RWPE2 (cell line): ENCODE results near the gene DNAJC4.

ENCODE experiments used
- ATAC-seq: fragments of 200-7000 bp; cut with Tn5 transposase; 3 replicates; pipeline ENCODE4 v1.9.1; 2021; ENCODE audit warnings: low read depth
- DNase-seq: peaks from one replicate; pipeline ENCODE4 v3.0.0-alpha.2; 2020; ENCODE audit warnings: low spot score
- H3K27ac ChIP-seq: fragments of 450-650 bp; 2 replicates; pipeline ENCODE4 v1.5.1; 2017; ENCODE audit warnings: mild to moderate bottlenecking; ENCODE audit not compliant: poor library complexity, severe bottlenecking
- H3K27me3 ChIP-seq: fragments of 250-450 bp; sonication (Bioruptor Pico); 2 replicates; pipeline ENCODE4 v1.5.1; 2021; ENCODE audit warnings: mild to moderate bottlenecking, moderate library complexity; ENCODE audit not compliant: insufficient read depth, poor library complexity, severe bottlenecking
- H3K36me3 ChIP-seq: fragments of 250-450 bp; sonication (Bioruptor Pico); 2 replicates; pipeline ENCODE4 v1.5.1; 2020; ENCODE audit warnings: low read depth, mild to moderate bottlenecking, moderate library complexity
- H3K4me1 ChIP-seq: fragments of 250-450 bp; sonication (Bioruptor Pico); 2 replicates; pipeline ENCODE4 v1.5.1; 2021; ENCODE audit warnings: mild to moderate bottlenecking, moderate library complexity; ENCODE audit not compliant: insufficient read depth, poor library complexity, severe bottlenecking
- H3K4me3 ChIP-seq: fragments of 250-450 bp; sonication (Bioruptor Pico); 2 replicates; pipeline ENCODE4 v1.5.1; 2021; ENCODE audit warnings: mild to moderate bottlenecking, moderate library complexity; ENCODE audit not compliant: severe bottlenecking
- H3K9me3 ChIP-seq: fragments of 250-450 bp; sonication (Bioruptor Pico); 2 replicates; pipeline ENCODE4 v1.5.1; 2021; ENCODE audit warnings: mild to moderate bottlenecking, moderate library complexity; ENCODE audit not compliant: severe bottlenecking
- TF ChIP-seq, protein P1 (sequence below): fragments of 450-650 bp; IDR thresholded peaks from one replicate; pipeline ENCODE4 v1.5.1; 2017; ENCODE audit warnings: mild to moderate bottlenecking, moderate library complexity; ENCODE audit not compliant: poor library complexity, severe bottlenecking

The DNAJC4 gene

DNA sequence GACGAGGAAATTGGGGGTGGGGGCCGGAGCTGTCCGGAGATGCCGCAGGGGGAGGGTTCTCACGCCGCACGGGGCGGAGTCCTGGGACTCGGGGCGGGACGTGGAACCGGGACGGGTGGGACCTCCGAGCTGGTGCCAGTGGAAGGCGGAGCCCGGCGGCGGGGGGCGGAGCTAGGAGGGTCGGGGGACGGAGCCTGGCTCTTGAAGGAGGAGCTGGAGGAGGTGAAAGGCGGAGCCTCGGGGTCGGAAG is 10.8 kb downstream of the DNAJC4 start:
- DNase-seq (peak; percentile 98), ATAC-seq (peak; percentile 59)
- no peaks in the 10 kb centered on the region for H3K9me3 ChIP-seq
- H3K27me3 ChIP-seq, result no peaks in the 10 kb centered on the region
- peak overlapping the region; percentile 98 for H3K27ac ChIP-seq
- peak overlapping the region; percentile 59 for H3K4me3 ChIP-seq
- peaks cover 37% of the 10 kb centered on the region for H3K36me3 ChIP-seq
- TF ChIP-seq, protein P1, sequence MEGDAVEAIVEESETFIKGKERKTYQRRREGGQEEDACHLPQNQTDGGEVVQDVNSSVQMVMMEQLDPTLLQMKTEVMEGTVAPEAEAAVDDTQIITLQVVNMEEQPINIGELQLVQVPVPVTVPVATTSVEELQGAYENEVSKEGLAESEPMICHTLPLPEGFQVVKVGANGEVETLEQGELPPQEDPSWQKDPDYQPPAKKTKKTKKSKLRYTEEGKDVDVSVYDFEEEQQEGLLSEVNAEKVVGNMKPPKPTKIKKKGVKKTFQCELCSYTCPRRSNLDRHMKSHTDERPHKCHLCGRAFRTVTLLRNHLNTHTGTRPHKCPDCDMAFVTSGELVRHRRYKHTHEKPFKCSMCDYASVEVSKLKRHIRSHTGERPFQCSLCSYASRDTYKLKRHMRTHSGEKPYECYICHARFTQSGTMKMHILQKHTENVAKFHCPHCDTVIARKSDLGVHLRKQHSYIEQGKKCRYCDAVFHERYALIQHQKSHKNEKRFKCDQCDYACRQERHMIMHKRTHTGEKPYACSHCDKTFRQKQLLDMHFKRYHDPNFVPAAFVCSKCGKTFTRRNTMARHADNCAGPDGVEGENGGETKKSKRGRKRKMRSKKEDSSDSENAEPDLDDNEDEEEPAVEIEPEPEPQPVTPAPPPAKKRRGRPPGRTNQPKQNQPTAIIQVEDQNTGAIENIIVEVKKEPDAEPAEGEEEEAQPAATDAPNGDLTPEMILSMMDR, result no peak
- H3K4me1 ChIP-seq, result peaks cover 14% of the 10 kb centered on the region

DNA sequence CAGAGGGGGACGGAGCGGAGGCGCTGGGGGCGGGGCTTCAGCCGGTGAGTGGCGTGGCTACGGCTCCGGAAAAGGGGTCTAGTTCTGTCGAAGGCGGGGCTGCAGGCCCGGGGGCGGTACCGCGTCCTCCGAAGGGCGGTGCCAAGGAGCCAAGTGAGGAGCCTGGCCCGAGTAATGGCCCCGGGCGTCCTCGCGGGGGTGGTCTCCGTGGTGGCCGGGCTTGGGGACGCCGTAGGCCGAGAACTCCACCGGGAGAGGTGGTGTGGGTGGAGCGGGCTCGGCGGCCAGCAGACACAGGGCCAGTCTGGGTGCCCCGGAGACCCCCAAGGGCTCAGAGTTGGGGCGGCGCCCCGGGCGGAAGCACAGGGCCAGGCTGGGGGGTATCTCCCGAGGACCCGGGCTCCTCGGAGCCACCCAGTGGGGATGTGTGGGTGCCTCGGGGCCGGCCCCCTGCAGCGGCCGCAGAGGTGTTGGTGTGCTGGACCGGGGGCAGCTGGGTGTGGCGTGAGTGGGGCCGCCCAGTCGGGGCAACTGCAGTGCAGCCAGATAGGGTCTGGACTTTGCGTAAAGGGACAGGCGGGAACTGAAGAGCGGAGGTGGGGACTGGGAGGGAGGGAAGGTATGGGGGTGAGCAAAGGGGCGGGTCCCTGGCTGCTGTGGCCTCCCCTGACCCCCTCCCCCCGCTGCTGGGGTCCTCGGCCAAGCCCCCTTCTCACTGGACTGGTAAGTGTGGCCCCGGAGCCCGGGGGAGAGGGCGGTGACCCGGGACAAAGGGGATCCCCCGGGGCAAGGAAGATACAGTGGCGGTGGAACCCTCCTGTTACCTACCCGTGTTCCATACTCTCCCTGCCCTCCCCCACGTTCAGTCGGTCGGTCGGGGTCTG is 11.4 kb downstream of the DNAJC4 start:
- Histone ChIP-seq H3K36me3 (peaks cover 37% of the 10 kb centered on the region), H3K9me3 (no peaks in the 10 kb centered on the region), H3K27ac (peak overlapping the region; percentile 98), H3K4me3 (peak overlapping the region; percentile 59), H3K4me1 (peaks cover 14% of the 10 kb centered on the region), H3K27me3 (no peaks in the 10 kb centered on the region)
- TF ChIP-seq, protein P1, result no peak
- DNase-seq, result no peak
- peak; percentile 11 for ATAC-seq

DNA sequence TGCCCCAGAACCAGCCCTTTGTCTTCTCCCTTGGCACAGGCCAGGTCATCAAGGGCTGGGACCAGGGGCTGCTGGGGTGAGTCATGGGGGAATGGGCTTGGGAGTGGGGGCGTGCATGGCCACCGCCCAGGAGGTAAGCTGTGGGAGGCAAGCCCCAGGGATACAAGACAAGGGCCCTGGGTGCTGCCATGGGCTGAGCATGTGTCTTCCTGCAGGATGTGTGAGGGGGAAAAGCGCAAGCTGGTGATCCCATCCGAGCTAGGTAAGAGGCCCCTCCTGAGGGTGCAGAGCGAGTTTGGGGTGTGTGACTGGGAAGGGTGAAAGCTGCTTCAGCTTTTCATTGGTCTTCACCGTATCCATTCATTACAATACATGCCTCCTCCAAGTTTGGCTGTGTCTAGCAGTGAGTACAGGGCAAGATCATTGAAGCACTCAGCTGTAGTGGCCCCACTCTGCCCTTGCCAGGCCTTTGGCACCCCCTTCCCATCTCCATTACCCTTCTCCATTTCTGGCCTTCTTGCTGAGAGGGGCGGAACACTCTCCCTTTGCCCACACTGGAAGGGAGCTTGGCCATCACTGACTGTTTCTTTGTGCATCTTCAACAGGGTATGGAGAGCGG is 13.0 kb downstream of the DNAJC4 start:
- no peak overlapping the region for H3K4me3 ChIP-seq
- peak overlapping the region; percentile 98 for H3K27ac ChIP-seq
- no peaks in the 10 kb centered on the region for H3K9me3 ChIP-seq
- ATAC-seq (no peak), DNase-seq (no peak)
- TF ChIP-seq, protein P1, result no peak
- peaks cover 14% of the 10 kb centered on the region for H3K4me1 ChIP-seq
- H3K36me3 ChIP-seq, result peaks cover 36% of the 10 kb centered on the region
- H3K27me3 ChIP-seq, result no peaks in the 10 kb centered on the region

DNA sequence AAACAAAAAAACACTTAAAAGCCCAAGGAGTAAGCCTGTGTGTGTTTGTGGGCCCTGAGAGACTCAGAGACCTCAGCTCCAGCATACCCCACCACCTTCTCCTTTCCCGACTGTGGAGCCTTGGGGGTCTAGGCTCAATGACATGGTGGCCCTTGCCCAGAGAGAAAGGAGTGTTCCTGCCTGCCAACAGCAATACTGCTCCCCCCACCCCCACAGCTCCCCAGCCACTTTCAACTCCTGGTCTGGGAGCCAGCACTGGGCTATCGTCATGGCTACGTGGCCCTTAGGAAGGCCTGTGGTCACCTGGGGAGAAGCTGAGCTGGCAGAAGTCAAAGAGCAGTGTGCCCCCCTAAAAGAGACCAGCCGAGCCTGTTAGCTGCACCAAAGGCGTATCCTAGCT is 13.8 kb downstream of the DNAJC4 start:
- TF ChIP-seq, protein P1, result no peak
- Histone ChIP-seq H3K36me3 (peaks cover 30% of the 10 kb centered on the region), H3K4me1 (peaks cover 14% of the 10 kb centered on the region), H3K27me3 (no peaks in the 10 kb centered on the region), H3K27ac (peak overlapping the region; percentile 98), H3K9me3 (no peaks in the 10 kb centered on the region), H3K4me3 (no peak overlapping the region)
- ATAC-seq (no peak), DNase-seq (no peak)

DNA sequence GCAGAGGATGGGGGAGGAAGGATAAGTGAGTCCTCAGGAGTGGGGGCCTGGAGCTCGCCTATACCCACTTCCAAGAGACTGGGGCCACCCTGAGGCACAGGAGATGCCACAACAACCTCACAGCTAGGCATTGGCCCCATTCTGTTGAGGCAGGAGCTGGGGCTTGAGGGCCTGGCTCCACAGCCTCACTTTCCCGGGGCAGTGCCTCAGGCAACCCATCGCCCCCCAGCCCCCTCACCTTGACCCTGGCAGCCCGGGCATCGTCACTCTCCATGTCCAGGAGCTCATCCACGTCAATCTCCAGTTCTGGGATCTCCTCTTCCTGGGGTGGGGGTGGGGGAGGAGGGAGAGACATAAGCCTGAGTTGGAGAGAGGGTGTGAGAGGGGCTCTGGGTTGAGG is 14.6 kb downstream of the DNAJC4 start:
- H3K4me3 ChIP-seq, result peak overlapping the region; percentile 76
- peak overlapping the region; percentile 98 for H3K27ac ChIP-seq
- no peak for ATAC-seq
- DNase-seq, result no peak
- peaks cover 30% of the 10 kb centered on the region for H3K36me3 ChIP-seq
- no peaks in the 10 kb centered on the region for H3K27me3 ChIP-seq
- TF ChIP-seq, protein P1, result no peak
- no peaks in the 10 kb centered on the region for H3K9me3 ChIP-seq
- peaks cover 9% of the 10 kb centered on the region for H3K4me1 ChIP-seq
